Panc1 (cell line): ENCODE results near the gene PRRT1B. TPM values are rescaled to one million over a fixed set of nuclear protein-coding genes. Genes with fewer than 3 reads are reported as not detected.

ENCODE experiments used
- ATAC-seq: fragments of 200-7000 bp; cut with Tn5 transposase; 2 replicates; pipeline ENCODE4 v1.9.1; 2020; ENCODE audit warnings: mild to moderate bottlenecking, moderate library complexity
- BruUV-seq: library from RNA; stranded (reverse); fragments of 400-500 nt; replicated peaks from 2 replicates; lab custom pipeline; 2021; lab: Mats Ljungman, UMichigan
- CTCF ChIA-PET: fragments of 300-600 bp; sonication (Branson Sonifier 250); formaldehyde crosslinking; loops from one replicate; lab custom pipeline; 2022; ENCODE audit warnings: antibody characterized with exemption; lab: Charles Lee
- POLR2A ChIA-PET: fragments of 300-600 bp; sonication (Branson Sonifier 250); formaldehyde crosslinking; loops from one replicate; lab custom pipeline; 2022; ENCODE audit warnings: antibody characterized with exemption; lab: Charles Lee
- DNase-seq: peaks from one replicate; pipeline ENCODE4 v3.0.0-alpha.2; 2010; ENCODE audit warnings: low read depth, low spot score
- H3K27ac ChIP-seq: 2 replicates; pipeline ENCODE4 v1.5.1; 2011; ENCODE audit warnings: mild to moderate bottlenecking, low read length, inconsistent platforms
- H3K27me3 ChIP-seq: fragments of 200-500 bp; sonication (Bioruptor generic); 2 replicates; pipeline ENCODE4 v1.6.0; 2014; ENCODE audit warnings: low read length, inconsistent platforms; ENCODE audit not compliant: control insufficient read depth, insufficient read depth
- H3K36me3 ChIP-seq: fragments of 200-500 bp; sonication (Bioruptor generic); 2 replicates; pipeline ENCODE4 v1.5.1; 2014; ENCODE audit warnings: inconsistent platforms, mild to moderate bottlenecking, low read length, moderate library complexity; ENCODE audit not compliant: control insufficient read depth, insufficient read depth
- H3K4me1 ChIP-seq: 2 replicates; pipeline ENCODE4 v1.5.1; 2011; ENCODE audit warnings: inconsistent platforms, mild to moderate bottlenecking, low read length, moderate library complexity; ENCODE audit not compliant: control insufficient read depth, insufficient read depth
- H3K4me3 ChIP-seq, 2 experiments: 2 replicates each; pipeline ENCODE4 v1.5.1; 2011 to 2012; ENCODE audit warnings: low read depth in 2 of 2, low read length in 2 of 2, mild to moderate bottlenecking in 2 of 2, inconsistent platforms in 1 of 2, moderate library complexity in 1 of 2
- H3K9me3 ChIP-seq: fragments of 200-500 bp; sonication (Bioruptor generic); 2 replicates; pipeline ENCODE4 v1.5.1; 2014; ENCODE audit warnings: low read depth, mild to moderate bottlenecking, inconsistent platforms, low read length, moderate library complexity; ENCODE audit not compliant: control insufficient read depth, insufficient read depth
- POLR2AphosphoS5 ChIP-seq: IDR thresholded peaks from 2 replicates; pipeline ENCODE4 v1.6.1; 2012; ENCODE audit warnings: mild to moderate bottlenecking, low read depth, low read length, moderate library complexity
- REST ChIP-seq, 2 experiments: IDR thresholded peaks; 2 replicates each; pipeline ENCODE4 v1.6.1; 2011 to 2012; ENCODE audit warnings: low read depth in 2 of 2, control low read depth in 1 of 2, low read length in 1 of 2, mild to moderate bottlenecking in 1 of 2, moderate library complexity in 1 of 2; ENCODE audit not compliant: insufficient read depth in 1 of 2
- SIN3A ChIP-seq: IDR thresholded peaks from 2 replicates; pipeline ENCODE4 v1.6.1; 2012; ENCODE audit warnings: low read depth, mild to moderate bottlenecking, low read length, moderate library complexity, borderline replicate concordance; ENCODE audit not compliant: insufficient read depth
- TCF7L2 ChIP-seq: IDR thresholded peaks from 2 replicates; pipeline ENCODE4 v1.6.1; 2011; ENCODE audit warnings: mild to moderate bottlenecking, low read depth, low read length, inconsistent platforms
- in situ Hi-C: cut with HindIII; loops from 2 replicates; pipeline ENCODE4 v1.10.0; 2016; ENCODE audit warnings: low sequenced_read_pairs, low pct_unique_long_range_greater_than_20kb
- intact Hi-C: fragments of 100-400 bp; cut with micrococcal nuclease; formaldehyde crosslinking; loops from one replicate; pipeline ENCODE4 v1.10.0; 2022; ENCODE audit not compliant: unreplicated experiment
- total RNA-seq: library from RNA; stranded (reverse); gene quantifications from one replicate; pipeline ENCODE4 v1.2.1, GENCODE V29; 2021; ENCODE audit not compliant: unreplicated experiment
- TF ChIP-seq, protein P1 (sequence below): fragments of 450-650 bp; IDR thresholded peaks from 2 replicates; pipeline ENCODE4 v1.5.1; 2017; ENCODE audit warnings: mild to moderate bottlenecking

Gene PRRT1B
- total RNA-seq, 1 experiment from 2014 or later: 1.1 TPM

DNA sequence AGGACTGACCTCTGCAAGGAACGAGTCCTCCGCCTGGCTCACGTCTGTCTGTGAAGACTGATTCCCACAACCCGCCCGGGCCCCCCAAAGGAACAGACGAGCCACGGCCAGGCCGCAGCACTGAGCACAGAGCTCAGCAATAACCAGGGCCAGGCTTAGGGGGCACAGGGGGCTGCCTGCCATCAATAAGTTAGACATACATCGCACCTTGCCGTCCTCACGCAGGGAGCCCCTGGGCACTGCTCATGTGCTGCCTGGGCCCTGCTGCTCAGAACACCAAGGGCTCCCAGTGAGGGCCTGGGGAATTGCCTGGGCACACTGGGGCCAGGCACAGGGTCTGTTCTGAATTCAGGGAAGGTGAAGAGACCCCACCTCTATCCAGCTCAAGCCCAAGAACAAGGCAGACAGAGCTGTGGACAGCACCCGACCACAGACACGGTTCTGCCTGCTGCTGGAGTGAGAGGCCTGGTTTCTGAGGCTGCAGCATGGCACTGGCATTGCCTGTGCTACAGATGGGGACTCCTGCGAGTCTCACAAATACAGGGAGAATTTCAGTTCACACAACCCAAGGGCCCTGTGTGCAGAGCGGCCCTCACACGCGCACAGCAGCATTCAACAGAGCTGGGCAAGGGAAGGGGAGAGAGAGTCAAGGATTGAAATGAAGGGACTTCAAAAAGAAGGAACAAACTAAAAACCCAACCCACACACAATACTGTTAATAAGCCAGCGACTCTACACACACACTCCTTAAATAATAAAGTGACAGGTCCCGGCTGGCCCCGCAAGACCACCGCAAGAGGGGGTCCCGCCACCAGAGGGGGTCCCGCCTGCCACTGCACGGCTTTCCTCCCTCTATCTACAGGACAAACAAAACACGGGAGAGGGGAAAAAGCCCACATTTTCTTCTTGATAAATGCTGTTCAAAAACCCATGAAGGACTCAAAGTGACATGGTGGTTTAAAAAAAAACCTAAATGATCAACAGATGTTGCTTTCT, 32.0 kb downstream of the PRRT1B start:
- intact Hi-C loops: no loop called here
- no peak for ATAC-seq
- POLR2A ChIA-PET: no interaction called here

GRCh38 chr9:131578021-131578420, 32.7 kb downstream of the PRRT1B start:
- TF ChIP-seq SIN3A (no peak), TCF7L2 (no peak), REST (IDR thresholded peaks at IDR 0.05; ENCODE audit: insufficient read depth in 1 of 2, low read depth in 2 of 2, low read length in 1 of 2) (no peak), POLR2AphosphoS5 (no peak)
- TF ChIP-seq, protein P1, sequence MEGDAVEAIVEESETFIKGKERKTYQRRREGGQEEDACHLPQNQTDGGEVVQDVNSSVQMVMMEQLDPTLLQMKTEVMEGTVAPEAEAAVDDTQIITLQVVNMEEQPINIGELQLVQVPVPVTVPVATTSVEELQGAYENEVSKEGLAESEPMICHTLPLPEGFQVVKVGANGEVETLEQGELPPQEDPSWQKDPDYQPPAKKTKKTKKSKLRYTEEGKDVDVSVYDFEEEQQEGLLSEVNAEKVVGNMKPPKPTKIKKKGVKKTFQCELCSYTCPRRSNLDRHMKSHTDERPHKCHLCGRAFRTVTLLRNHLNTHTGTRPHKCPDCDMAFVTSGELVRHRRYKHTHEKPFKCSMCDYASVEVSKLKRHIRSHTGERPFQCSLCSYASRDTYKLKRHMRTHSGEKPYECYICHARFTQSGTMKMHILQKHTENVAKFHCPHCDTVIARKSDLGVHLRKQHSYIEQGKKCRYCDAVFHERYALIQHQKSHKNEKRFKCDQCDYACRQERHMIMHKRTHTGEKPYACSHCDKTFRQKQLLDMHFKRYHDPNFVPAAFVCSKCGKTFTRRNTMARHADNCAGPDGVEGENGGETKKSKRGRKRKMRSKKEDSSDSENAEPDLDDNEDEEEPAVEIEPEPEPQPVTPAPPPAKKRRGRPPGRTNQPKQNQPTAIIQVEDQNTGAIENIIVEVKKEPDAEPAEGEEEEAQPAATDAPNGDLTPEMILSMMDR: no peak
- H3K27me3 ChIP-seq: no peaks in the 10 kb centered on the region
- no peaks in the 10 kb centered on the region for H3K4me1 ChIP-seq
- no peaks in the 10 kb centered on the region for H3K36me3 ChIP-seq
- no TSS peak for BruUV-seq
- ChIA-PET POLR2A (no interaction called here), CTCF (no interaction called here)
- no peak for DNase-seq
- no peaks in the 10 kb centered on the region for H3K9me3 ChIP-seq
- in situ Hi-C loops: no loop called here
- no peak overlapping the region for H3K27ac ChIP-seq
- intact Hi-C loops: no loop called here
- ATAC-seq: no peak
- no peak overlapping the region for H3K4me3 ChIP-seq

More for the DNA sequence above, 32.0 kb downstream of the PRRT1B start:
- no peaks in the 10 kb centered on the region for H3K9me3 ChIP-seq
- H3K36me3 ChIP-seq: no peaks in the 10 kb centered on the region
- no peak overlapping the region for H3K27ac ChIP-seq
- H3K4me3 ChIP-seq: no peak overlapping the region
- in situ Hi-C loops: no loop called here
- TSS peak; percentile 76 for BruUV-seq
- TF ChIP-seq, protein P1: no peak
- TF ChIP-seq REST (IDR thresholded peaks at IDR 0.05; ENCODE audit: insufficient read depth in 1 of 2, low read depth in 2 of 2, low read length in 1 of 2) (no peak), SIN3A (no peak), POLR2AphosphoS5 (no peak), TCF7L2 (no peak)
- CTCF ChIA-PET: interaction anchor here (0.9 kb wide), 1 partner anchor 374 kb away, joined by 3 read pairs; no protein-coding TSS in a partner anchor
- H3K4me1 ChIP-seq: no peaks in the 10 kb centered on the region
- no peak for DNase-seq
- H3K27me3 ChIP-seq: no peaks in the 10 kb centered on the region
